Peyer's patch (tissue), 4 donors: ENCODE data around the gene MRPL14.
A peak's percentile ranks its signal among the peaks of the same experiment; 100 is the strongest.

Experiments used
- CTCF ChIP-seq, 6 experiments: fragments of 450-650 bp in 4 of 6; fragments of 200-600 bp in 2 of 6; sonication (generic) in 1 of 6; IDR thresholded peaks; one replicate each; pipeline ENCODE4 v1.5.1; 2017 to 2019; ENCODE audit warnings: antibody characterized with exemption in 6 of 6, mild to moderate bottlenecking in 3 of 6, moderate library complexity in 1 of 6
- POLR2A ChIP-seq, 2 donors: fragments of 450-650 bp; IDR thresholded peaks; one replicate each; pipeline ENCODE4 v1.5.1; 2017; ENCODE audit warnings: antibody characterized with exemption in 2 of 2, mild to moderate bottlenecking in 2 of 2, moderate library complexity in 2 of 2

GRCh38 chr6:44126320-44127149, 717 bp downstream of the MRPL14 start:
- TF ChIP-seq CTCF (IDR thresholded peaks at IDR 0.05) (no peak), POLR2A (IDR thresholded peaks at IDR 0.05) (peak; percentile 53 to 60)
